Measurements from ENCODE around the gene COL1A1.

Gene COL1A1

DNA sequence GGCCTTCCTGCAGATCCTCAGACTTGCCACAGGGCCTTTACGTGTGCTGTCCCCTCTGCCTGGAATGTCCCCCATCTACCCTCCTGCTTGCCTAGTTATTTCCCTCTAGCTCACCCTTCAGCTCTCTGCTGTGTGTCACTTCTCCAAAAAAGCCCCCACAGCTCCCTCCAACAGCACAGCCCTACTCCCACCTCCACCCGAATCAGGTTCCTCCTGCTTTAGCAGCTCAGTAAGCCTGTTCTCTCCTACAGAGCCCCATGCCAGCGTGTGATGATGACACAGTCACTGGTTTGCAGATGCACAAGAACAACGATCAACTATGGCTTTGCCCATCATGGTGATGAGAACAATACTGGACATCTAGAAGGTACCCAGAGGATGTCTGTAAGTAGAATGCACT is 64.4 kb downstream of the COL1A1 start:
- no peaks in the 10 kb centered on the region for H3K27me3 ChIP-seq (ENCODE audit: insufficient read depth, low read length, poor library complexity)
- no peaks in the 10 kb centered on the region for H3K79me2 ChIP-seq (ENCODE audit: insufficient read depth, low read length)
- H3K9me3 ChIP-seq (ENCODE audit: insufficient read depth, low read length, severe bottlenecking): no peaks in the 10 kb centered on the region
- no peak for DNase-seq
- no peak for ATAC-seq (ENCODE audit: insufficient read depth, low read depth)
- H4K20me1 ChIP-seq (ENCODE audit: insufficient read depth, low read length): peaks cover 45% of the 10 kb centered on the region
- H3K4me2 ChIP-seq (ENCODE audit: insufficient read depth, low read length): no peak overlapping the region
- H2AFZ ChIP-seq (ENCODE audit: low read depth, low read length): no peak overlapping the region
- H3K4me1 ChIP-seq (ENCODE audit: insufficient read depth, low read length): peaks cover 18% of the 10 kb centered on the region
- peaks cover 72% of the 10 kb centered on the region for H3K36me3 ChIP-seq (ENCODE audit: insufficient read depth, low read length)
- no peak for TF ChIP-seq EZH2 (IDR thresholded peaks at IDR 0.05; ENCODE audit: borderline replicate concordance, low read depth, low read length, severe bottlenecking)
- TF ChIP-seq, protein P1, sequence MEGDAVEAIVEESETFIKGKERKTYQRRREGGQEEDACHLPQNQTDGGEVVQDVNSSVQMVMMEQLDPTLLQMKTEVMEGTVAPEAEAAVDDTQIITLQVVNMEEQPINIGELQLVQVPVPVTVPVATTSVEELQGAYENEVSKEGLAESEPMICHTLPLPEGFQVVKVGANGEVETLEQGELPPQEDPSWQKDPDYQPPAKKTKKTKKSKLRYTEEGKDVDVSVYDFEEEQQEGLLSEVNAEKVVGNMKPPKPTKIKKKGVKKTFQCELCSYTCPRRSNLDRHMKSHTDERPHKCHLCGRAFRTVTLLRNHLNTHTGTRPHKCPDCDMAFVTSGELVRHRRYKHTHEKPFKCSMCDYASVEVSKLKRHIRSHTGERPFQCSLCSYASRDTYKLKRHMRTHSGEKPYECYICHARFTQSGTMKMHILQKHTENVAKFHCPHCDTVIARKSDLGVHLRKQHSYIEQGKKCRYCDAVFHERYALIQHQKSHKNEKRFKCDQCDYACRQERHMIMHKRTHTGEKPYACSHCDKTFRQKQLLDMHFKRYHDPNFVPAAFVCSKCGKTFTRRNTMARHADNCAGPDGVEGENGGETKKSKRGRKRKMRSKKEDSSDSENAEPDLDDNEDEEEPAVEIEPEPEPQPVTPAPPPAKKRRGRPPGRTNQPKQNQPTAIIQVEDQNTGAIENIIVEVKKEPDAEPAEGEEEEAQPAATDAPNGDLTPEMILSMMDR (IDR thresholded peaks at IDR 0.05; ENCODE audit: borderline replicate concordance, extremely low read depth, low read length, poor library complexity, severe bottlenecking): no peak
- H3K27ac ChIP-seq (ENCODE audit: low read length): no peak overlapping the region
- H3K9ac ChIP-seq (ENCODE audit: low read depth, low read length): no peak overlapping the region
- H3K4me3 ChIP-seq (ENCODE audit: low read depth in 1 of 2, low read length in 2 of 2): no peak overlapping the region

DNA sequence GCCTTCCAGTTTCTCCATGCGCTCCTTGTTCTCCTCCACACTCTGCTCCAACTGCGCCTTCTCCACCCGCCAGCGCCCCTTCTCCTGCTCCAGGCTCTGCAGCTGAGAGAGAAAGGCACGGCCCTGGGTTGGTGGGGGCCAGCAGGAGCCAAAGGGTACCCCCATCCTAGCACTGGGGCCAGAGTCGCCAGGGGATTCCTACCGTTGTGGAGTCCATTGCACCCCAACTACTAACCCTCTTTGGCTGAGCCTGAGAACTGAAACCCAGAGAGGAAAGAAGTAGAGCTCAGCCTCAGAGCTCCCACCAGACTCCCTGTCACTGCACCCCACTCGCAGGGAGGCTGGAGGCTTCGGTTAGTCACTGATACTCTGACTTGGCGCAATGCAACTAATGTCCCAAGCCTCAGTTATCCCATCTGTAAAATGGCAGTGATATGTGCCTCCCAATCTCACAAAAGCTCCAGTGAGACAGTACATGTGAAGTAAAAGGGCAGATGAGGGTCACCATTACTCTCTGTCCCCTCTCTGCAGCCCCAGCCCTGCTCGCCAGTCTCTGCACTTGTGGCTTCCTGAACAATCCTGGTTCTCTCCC is 65.2 kb downstream of the COL1A1 start:
- H3K36me3 ChIP-seq (ENCODE audit: insufficient read depth, low read length): peaks cover 67% of the 10 kb centered on the region

DNA sequence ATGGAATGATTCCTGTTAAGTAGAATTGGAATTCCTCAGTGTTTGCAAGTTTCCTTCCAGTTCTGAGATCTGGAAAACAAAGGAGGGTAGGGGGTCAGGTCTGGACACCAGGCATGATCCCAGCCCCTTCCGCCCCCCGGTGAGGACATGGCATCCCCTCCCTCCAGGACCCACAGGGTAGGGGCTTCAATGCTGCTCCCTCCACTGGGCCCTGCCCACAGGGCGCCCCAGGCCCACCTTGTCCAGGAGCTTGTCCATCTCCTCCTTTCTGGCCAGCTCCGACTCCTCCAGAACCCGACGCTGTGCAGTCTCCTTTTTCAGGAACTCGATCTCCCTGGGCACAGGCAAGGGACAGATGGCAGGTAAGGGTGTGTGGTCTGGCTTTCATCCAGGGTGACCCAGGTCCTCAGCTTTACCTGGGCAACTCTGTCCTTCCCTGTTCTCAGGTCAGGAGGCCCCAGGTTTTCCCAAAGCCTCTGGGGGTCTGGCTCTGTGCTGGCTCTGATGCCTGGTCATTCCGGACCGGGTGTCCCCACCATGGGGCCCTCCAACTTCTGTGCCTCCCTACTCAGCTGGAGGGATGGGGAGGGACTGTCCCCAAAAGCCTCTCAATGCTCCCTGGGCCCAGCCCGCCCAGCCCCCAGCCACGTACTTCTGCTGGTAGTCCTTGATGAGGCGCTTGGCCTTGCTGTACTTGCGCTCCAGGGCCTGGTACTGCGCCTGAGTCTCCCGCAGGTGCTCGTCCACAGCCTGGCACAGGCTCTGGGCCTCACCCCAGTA is 65.9 kb downstream of the COL1A1 start:
- no peaks in the 10 kb centered on the region for H3K9me3 ChIP-seq (ENCODE audit: insufficient read depth, low read length, severe bottlenecking)
- peaks cover 6% of the 10 kb centered on the region for H3K4me1 ChIP-seq (ENCODE audit: insufficient read depth, low read length)
- H2AFZ ChIP-seq (ENCODE audit: low read depth, low read length): no peak overlapping the region
- TF ChIP-seq EZH2 (IDR thresholded peaks at IDR 0.05; ENCODE audit: borderline replicate concordance, low read depth, low read length, severe bottlenecking): no peak
- TF ChIP-seq, protein P1 (IDR thresholded peaks at IDR 0.05; ENCODE audit: borderline replicate concordance, extremely low read depth, low read length, poor library complexity, severe bottlenecking): no peak
- H3K36me3 ChIP-seq (ENCODE audit: insufficient read depth, low read length): peaks cover 60% of the 10 kb centered on the region
- no peaks in the 10 kb centered on the region for H3K79me2 ChIP-seq (ENCODE audit: insufficient read depth, low read length)
- no peak overlapping the region for H3K27ac ChIP-seq (ENCODE audit: low read length)
- H3K4me3 ChIP-seq (ENCODE audit: low read depth in 1 of 2, low read length in 2 of 2): no peak overlapping the region
- H3K27me3 ChIP-seq (ENCODE audit: insufficient read depth, low read length, poor library complexity): no peaks in the 10 kb centered on the region
- DNase-seq: no peak
- no peak overlapping the region for H3K4me2 ChIP-seq (ENCODE audit: insufficient read depth, low read length)
- ATAC-seq (ENCODE audit: insufficient read depth, low read depth): no peak
- peaks cover 44% of the 10 kb centered on the region for H4K20me1 ChIP-seq (ENCODE audit: insufficient read depth, low read length)
- no peak overlapping the region for H3K9ac ChIP-seq (ENCODE audit: low read depth, low read length)

More for the DNA sequence above, 65.2 kb downstream of the COL1A1 start:
- H4K20me1 ChIP-seq (ENCODE audit: insufficient read depth, low read length): peaks cover 41% of the 10 kb centered on the region
- no peaks in the 10 kb centered on the region for H3K79me2 ChIP-seq (ENCODE audit: insufficient read depth, low read length)
- no peak for TF ChIP-seq EZH2 (IDR thresholded peaks at IDR 0.05; ENCODE audit: borderline replicate concordance, low read depth, low read length, severe bottlenecking)
- TF ChIP-seq, protein P1 (IDR thresholded peaks at IDR 0.05; ENCODE audit: borderline replicate concordance, extremely low read depth, low read length, poor library complexity, severe bottlenecking): no peak
- peaks cover 13% of the 10 kb centered on the region for H3K4me1 ChIP-seq (ENCODE audit: insufficient read depth, low read length)
- no peaks in the 10 kb centered on the region for H3K27me3 ChIP-seq (ENCODE audit: insufficient read depth, low read length, poor library complexity)
- no peak overlapping the region for H3K4me2 ChIP-seq (ENCODE audit: insufficient read depth, low read length)
- ATAC-seq (ENCODE audit: insufficient read depth, low read depth) (no peak), DNase-seq (no peak)
- H3K4me3 ChIP-seq (ENCODE audit: low read depth in 1 of 2, low read length in 2 of 2): no peak overlapping the region
- no peak overlapping the region for H2AFZ ChIP-seq (ENCODE audit: low read depth, low read length)
- no peak overlapping the region for H3K9ac ChIP-seq (ENCODE audit: low read depth, low read length)
- no peaks in the 10 kb centered on the region for H3K9me3 ChIP-seq (ENCODE audit: insufficient read depth, low read length, severe bottlenecking)
- no peak overlapping the region for H3K27ac ChIP-seq (ENCODE audit: low read length)

Data from DND-41 (cell line).